ENCODE measurements around the gene CDH12.

- TF ChIP-seq CTCF (IDR thresholded peaks at IDR 0.05 in 4 of 5, conservative IDR thresholded peaks at IDR 0.05 in 1 of 5), result no peak
- no peak for TF ChIP-seq POLR2A (IDR thresholded peaks at IDR 0.05)
Observed at GRCh38 chr5:22053195-22053594, 799.9 kb downstream of the CDH12 start.

Data from gastrocnemius medialis (tissue), 4 donors.